ENCODE results near the gene WWOX. TPM values are rescaled to one million over a fixed set of nuclear protein-coding genes. Genes with fewer than 3 reads are reported as not detected.
A peak's percentile ranks its signal among the peaks of the same experiment; 100 is the strongest.

Gene WWOX
- total RNA-seq, 1 donor from 2014 or later: 16.7 TPM

DNA sequence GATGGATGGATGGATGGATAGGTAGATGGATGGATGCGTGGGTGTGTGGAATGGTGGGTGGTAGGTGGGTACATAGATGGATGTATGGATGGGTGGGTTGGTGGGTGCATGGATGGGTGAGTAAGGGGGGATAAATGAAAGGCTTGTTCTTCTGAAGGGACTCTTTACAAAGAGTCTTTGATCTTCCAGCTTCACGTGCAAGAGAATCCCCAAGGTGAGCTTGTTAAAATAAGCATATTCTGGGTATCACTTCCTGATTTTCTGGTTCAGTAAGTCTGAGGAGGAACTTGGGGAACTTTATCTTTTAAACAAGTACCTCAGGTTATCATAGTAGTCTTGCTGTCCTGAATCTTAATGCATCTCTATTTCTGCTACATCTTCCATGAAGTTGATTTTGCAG, 862.0 kb downstream of the WWOX start:
- no peak overlapping the region for H3K4me3 ChIP-seq (ENCODE audit: low read length in 3 of 3)
- no peaks in the 10 kb centered on the region for H3K9me3 ChIP-seq (ENCODE audit: control insufficient read depth in 3 of 3, low read length in 3 of 3)
- H3K9ac ChIP-seq (ENCODE audit: low read depth in 1 of 3, low read length in 3 of 3): no peak overlapping the region
- no peak overlapping the region for H3K27ac ChIP-seq (ENCODE audit: low read depth, low read length)
- peaks cover 0 to 3% (median 0%) of the 10 kb centered on the region in 3 donors for H3K4me1 ChIP-seq (ENCODE audit: control insufficient read depth in 3 of 3, insufficient read depth in 3 of 3, low read length in 3 of 3)
- H3K27me3 ChIP-seq (ENCODE audit: control insufficient read depth in 3 of 3, insufficient read depth in 3 of 3, low read length in 3 of 3): no peaks in the 10 kb centered on the region
- no peaks in the 10 kb centered on the region for H3K36me3 ChIP-seq (ENCODE audit: control insufficient read depth in 3 of 3, insufficient read depth in 3 of 3, low read length in 3 of 3)

DNA sequence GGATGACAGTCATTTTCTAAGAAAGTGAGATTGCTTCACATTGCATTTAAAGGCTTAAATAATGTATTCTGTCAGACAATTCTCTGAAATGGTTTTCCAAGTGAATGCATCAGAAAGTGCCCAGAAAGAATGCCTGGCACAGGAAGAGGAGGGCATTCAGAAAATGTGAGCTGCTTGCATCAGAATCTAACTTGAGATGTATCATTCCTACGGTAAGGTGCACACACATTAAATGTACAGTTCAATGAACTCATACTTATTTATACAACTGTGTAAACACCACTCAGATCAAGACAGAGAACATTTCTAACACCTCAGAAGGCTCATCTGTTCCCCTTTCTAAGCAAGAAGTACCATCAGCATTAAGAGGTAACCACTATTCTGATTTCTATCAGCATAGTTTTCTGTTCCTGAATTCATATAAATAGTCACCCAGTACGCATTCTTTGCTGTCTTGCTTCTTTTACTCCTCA, 863.0 kb downstream of the WWOX start:
- Histone ChIP-seq H3K27ac (ENCODE audit: low read depth, low read length) (no peak overlapping the region), H3K9ac (ENCODE audit: low read depth in 1 of 3, low read length in 3 of 3) (no peak overlapping the region), H3K27me3 (ENCODE audit: control insufficient read depth in 3 of 3, insufficient read depth in 3 of 3, low read length in 3 of 3) (no peaks in the 10 kb centered on the region), H3K4me1 (ENCODE audit: control insufficient read depth in 3 of 3, insufficient read depth in 3 of 3, low read length in 3 of 3) (no peaks in the 10 kb centered on the region), H3K9me3 (ENCODE audit: control insufficient read depth in 3 of 3, low read length in 3 of 3) (no peaks in the 10 kb centered on the region), H3K4me3 (ENCODE audit: low read length in 3 of 3) (no peak overlapping the region), H3K36me3 (ENCODE audit: control insufficient read depth in 3 of 3, insufficient read depth in 3 of 3, low read length in 3 of 3) (no peaks in the 10 kb centered on the region)

DNA sequence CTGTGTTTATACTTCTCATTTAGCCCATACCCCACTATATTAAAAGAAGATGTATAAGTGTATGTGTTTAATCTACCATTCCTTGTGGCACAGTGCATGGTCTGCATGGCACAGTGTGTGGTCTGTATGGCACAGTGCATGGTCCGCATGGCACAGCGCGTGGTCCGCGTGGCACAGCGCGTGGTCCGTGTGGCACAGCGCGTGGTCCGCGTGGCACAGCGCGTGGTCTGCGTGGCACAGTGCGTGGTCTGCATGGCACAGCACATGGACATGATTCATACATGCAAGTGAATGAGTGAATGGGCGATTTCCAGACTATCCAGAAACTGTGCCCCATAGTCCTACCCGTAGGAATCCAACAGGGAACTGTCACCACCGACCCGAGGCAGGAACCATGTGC, 868.5 kb downstream of the WWOX start:
- Histone ChIP-seq H3K36me3 (ENCODE audit: control insufficient read depth in 3 of 3, insufficient read depth in 3 of 3, low read length in 3 of 3) (no peaks in the 10 kb centered on the region), H3K4me3 (ENCODE audit: low read length in 3 of 3) (no peak overlapping the region), H3K27ac (ENCODE audit: low read depth, low read length) (no peak overlapping the region), H3K4me1 (ENCODE audit: control insufficient read depth in 3 of 3, insufficient read depth in 3 of 3, low read length in 3 of 3) (peaks cover 0 to 8% (median 0%) of the 10 kb centered on the region in 3 donors), H3K9me3 (ENCODE audit: control insufficient read depth in 3 of 3, low read length in 3 of 3) (no peaks in the 10 kb centered on the region), H3K9ac (ENCODE audit: low read depth in 1 of 3, low read length in 3 of 3) (no peak overlapping the region), H3K27me3 (ENCODE audit: control insufficient read depth in 3 of 3, insufficient read depth in 3 of 3, low read length in 3 of 3) (peaks cover 0 to 11% (median 0%) of the 10 kb centered on the region in 3 donors)

DNA sequence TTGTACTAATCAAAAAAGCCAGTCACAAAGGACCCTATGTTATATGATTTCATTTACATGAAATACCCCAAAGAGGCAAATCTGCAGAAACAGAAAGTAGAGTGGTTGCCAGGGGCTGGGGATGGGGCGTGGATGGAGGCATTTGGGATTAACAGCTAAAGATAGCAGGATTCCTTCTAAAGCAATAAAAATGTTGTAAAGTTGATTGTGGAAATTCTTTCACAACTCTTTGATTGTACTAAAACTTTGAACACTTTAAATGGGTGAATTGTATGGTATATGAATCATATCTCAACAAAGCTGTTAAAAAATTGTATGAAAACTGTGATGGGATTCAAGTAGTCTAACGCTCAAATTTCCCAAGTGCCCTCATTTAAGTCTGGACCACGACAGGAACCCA, 870.3 kb downstream of the WWOX start:
- H3K9ac ChIP-seq (ENCODE audit: low read depth in 1 of 3, low read length in 3 of 3): no peak overlapping the region
- H3K9me3 ChIP-seq (ENCODE audit: control insufficient read depth in 3 of 3, low read length in 3 of 3): no peaks in the 10 kb centered on the region
- no peak overlapping the region for H3K27ac ChIP-seq (ENCODE audit: low read depth, low read length)
- peaks cover 0 to 8% (median 0%) of the 10 kb centered on the region in 3 donors for H3K4me1 ChIP-seq (ENCODE audit: control insufficient read depth in 3 of 3, insufficient read depth in 3 of 3, low read length in 3 of 3)
- no peaks in the 10 kb centered on the region for H3K36me3 ChIP-seq (ENCODE audit: control insufficient read depth in 3 of 3, insufficient read depth in 3 of 3, low read length in 3 of 3)
- H3K27me3 ChIP-seq (ENCODE audit: control insufficient read depth in 3 of 3, insufficient read depth in 3 of 3, low read length in 3 of 3): peaks cover 0 to 12% (median 0%) of the 10 kb centered on the region in 3 donors
- H3K4me3 ChIP-seq (ENCODE audit: low read length in 3 of 3): no peak overlapping the region

DNA sequence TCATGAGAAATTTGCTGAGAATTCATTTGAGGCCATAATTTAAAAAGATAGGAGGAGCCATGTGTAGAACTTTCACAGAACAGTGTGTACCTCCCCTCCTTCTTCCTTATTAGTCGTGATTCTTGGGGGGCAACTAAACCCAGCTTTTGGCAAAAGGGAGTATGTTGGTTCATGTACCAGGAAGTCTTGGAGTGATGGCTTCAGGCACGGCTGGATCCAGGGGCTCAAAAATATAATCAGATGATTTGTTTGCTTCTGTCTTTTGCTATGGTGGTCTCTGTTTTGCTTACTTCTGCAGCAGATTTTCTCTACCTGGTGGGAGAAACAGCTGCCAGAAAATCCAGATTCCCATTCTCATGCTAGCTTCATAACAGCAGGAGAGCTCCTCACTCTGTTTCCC, 871.2 kb downstream of the WWOX start:
- Histone ChIP-seq H3K27ac (ENCODE audit: low read depth, low read length) (no peak overlapping the region), H3K9ac (ENCODE audit: low read depth in 1 of 3, low read length in 3 of 3) (no peak overlapping the region), H3K36me3 (ENCODE audit: control insufficient read depth in 3 of 3, insufficient read depth in 3 of 3, low read length in 3 of 3) (no peaks in the 10 kb centered on the region), H3K4me3 (ENCODE audit: low read length in 3 of 3) (no peak overlapping the region), H3K4me1 (ENCODE audit: control insufficient read depth in 3 of 3, insufficient read depth in 3 of 3, low read length in 3 of 3) (peaks cover 0 to 8% (median 0%) of the 10 kb centered on the region in 3 donors), H3K9me3 (ENCODE audit: control insufficient read depth in 3 of 3, low read length in 3 of 3) (no peaks in the 10 kb centered on the region), H3K27me3 (ENCODE audit: control insufficient read depth in 3 of 3, insufficient read depth in 3 of 3, low read length in 3 of 3) (peaks cover 0 to 12% (median 0%) of the 10 kb centered on the region in 3 donors)

DNA sequence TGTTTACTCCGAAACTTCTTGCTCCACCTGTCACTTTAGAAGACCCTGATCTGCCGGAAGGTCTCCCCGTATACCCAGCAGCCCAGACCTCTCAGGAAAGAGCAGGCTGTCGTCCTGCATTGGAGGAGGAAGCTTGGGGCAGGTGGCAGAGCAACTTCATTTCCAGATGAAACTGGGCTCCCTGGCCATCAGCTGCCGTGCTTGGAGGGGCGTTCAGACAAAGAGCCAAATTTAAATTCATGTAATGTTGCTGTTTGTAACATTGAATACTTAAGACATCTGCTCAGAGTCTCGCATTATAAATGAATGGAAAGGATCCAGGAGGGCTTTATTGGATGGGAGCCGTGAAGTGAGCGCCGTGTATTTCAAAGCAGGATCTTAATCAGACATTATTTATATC, 872.6 kb downstream of the WWOX start:
- no peak overlapping the region for H3K27ac ChIP-seq (ENCODE audit: low read depth, low read length)
- peaks cover 0 to 8% (median 0%) of the 10 kb centered on the region in 3 donors for H3K4me1 ChIP-seq (ENCODE audit: control insufficient read depth in 3 of 3, insufficient read depth in 3 of 3, low read length in 3 of 3)
- no peak overlapping the region for H3K9ac ChIP-seq (ENCODE audit: low read depth in 1 of 3, low read length in 3 of 3)
- no peaks in the 10 kb centered on the region for H3K36me3 ChIP-seq (ENCODE audit: control insufficient read depth in 3 of 3, insufficient read depth in 3 of 3, low read length in 3 of 3)
- peaks cover 0 to 12% (median 0%) of the 10 kb centered on the region in 3 donors for H3K27me3 ChIP-seq (ENCODE audit: control insufficient read depth in 3 of 3, insufficient read depth in 3 of 3, low read length in 3 of 3)
- H3K4me3 ChIP-seq (ENCODE audit: low read length in 3 of 3): no peak overlapping the region
- H3K9me3 ChIP-seq (ENCODE audit: control insufficient read depth in 3 of 3, low read length in 3 of 3): no peaks in the 10 kb centered on the region

DNA sequence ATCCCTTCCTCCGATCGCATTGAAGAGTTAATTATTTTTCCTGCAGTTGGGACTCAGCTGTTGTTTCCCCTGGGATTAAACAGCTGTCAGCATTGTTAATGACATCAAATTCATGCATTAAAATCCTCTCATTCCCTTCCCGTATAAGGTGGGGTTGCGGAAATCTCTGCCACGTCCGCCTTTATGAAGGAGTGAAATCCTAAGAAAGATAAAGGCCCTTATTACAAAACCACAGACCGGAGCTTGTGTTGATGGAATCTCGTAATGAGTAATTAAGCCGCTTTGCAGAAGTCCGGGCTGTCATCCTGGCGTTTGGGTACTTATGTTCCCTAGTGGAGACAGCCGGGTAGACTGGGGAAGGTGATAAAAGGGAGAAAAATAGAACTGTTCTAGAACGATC, 873.5 kb downstream of the WWOX start:
- H3K27me3 ChIP-seq (ENCODE audit: control insufficient read depth in 3 of 3, insufficient read depth in 3 of 3, low read length in 3 of 3): peaks cover 0 to 12% (median 0%) of the 10 kb centered on the region in 3 donors
- no peak overlapping the region for H3K27ac ChIP-seq (ENCODE audit: low read depth, low read length)
- peaks cover 0 to 8% (median 0%) of the 10 kb centered on the region in 3 donors for H3K4me1 ChIP-seq (ENCODE audit: control insufficient read depth in 3 of 3, insufficient read depth in 3 of 3, low read length in 3 of 3)
- H3K9ac ChIP-seq (ENCODE audit: low read depth in 1 of 3, low read length in 3 of 3): peak overlapping the region in 2 of 3 donors; percentile 15 to 45
- H3K36me3 ChIP-seq (ENCODE audit: control insufficient read depth in 3 of 3, insufficient read depth in 3 of 3, low read length in 3 of 3): no peaks in the 10 kb centered on the region
- H3K9me3 ChIP-seq (ENCODE audit: control insufficient read depth in 3 of 3, low read length in 3 of 3): no peaks in the 10 kb centered on the region
- H3K4me3 ChIP-seq (ENCODE audit: low read length in 3 of 3): peak overlapping the region in 2 of 3 donors; percentile 46

DNA sequence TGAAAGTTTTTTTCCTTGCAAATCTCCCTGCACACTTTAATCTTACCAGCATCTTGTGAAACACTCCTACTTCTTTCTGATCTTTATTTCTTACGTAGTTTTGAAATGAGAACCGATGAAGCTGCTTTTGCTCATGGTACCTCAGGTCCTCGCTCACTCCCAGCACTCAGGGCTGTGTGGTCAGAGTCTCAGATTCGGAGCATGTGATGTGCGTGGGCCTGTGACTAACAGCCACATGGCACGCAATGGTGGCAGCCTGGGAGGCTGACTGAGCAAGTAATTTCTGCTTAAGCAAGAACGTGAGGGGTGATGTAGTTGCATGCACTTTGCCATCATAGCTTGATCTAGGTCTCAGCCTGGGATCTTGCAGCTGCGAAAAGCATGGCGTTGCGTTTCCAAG, 876.8 kb downstream of the WWOX start:
- Histone ChIP-seq H3K27ac (ENCODE audit: low read depth, low read length) (no peak overlapping the region), H3K9ac (ENCODE audit: low read depth in 1 of 3, low read length in 3 of 3) (no peak overlapping the region), H3K9me3 (ENCODE audit: control insufficient read depth in 3 of 3, low read length in 3 of 3) (no peaks in the 10 kb centered on the region), H3K4me1 (ENCODE audit: control insufficient read depth in 3 of 3, insufficient read depth in 3 of 3, low read length in 3 of 3) (peaks cover 0 to 8% (median 0%) of the 10 kb centered on the region in 3 donors), H3K36me3 (ENCODE audit: control insufficient read depth in 3 of 3, insufficient read depth in 3 of 3, low read length in 3 of 3) (no peaks in the 10 kb centered on the region), H3K27me3 (ENCODE audit: control insufficient read depth in 3 of 3, insufficient read depth in 3 of 3, low read length in 3 of 3) (peaks cover 0 to 12% (median 0%) of the 10 kb centered on the region in 3 donors), H3K4me3 (ENCODE audit: low read length in 3 of 3) (no peak overlapping the region)

DNA sequence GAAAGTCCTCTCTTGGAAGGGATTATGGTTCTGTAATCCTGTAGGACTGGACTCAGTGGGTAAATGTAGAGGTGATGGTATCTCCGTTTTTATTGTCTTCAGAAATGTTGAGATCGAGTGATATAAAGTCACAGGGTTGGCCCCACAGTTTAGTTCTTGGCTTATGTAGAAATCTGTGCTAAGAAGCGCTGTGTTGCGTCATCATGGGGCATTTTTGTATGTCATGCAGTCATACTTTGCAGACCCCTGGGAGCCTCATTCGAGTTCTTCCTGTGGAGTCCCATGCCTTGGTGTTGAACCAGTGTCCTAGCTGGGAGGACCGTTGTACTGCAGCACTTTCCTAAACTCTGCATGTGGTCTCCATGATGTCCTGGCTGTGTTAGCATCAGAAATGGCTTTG, 881.4 kb downstream of the WWOX start:
- H3K9ac ChIP-seq (ENCODE audit: low read depth in 1 of 3, low read length in 3 of 3): no peak overlapping the region
- H3K36me3 ChIP-seq (ENCODE audit: control insufficient read depth in 3 of 3, insufficient read depth in 3 of 3, low read length in 3 of 3): no peaks in the 10 kb centered on the region
- no peak overlapping the region for H3K4me3 ChIP-seq (ENCODE audit: low read length in 3 of 3)
- no peaks in the 10 kb centered on the region for H3K27me3 ChIP-seq (ENCODE audit: control insufficient read depth in 3 of 3, insufficient read depth in 3 of 3, low read length in 3 of 3)
- peaks cover 0 to 14% (median 8%) of the 10 kb centered on the region in 3 donors for H3K4me1 ChIP-seq (ENCODE audit: control insufficient read depth in 3 of 3, insufficient read depth in 3 of 3, low read length in 3 of 3)
- H3K27ac ChIP-seq (ENCODE audit: low read depth, low read length): no peak overlapping the region
- H3K9me3 ChIP-seq (ENCODE audit: control insufficient read depth in 3 of 3, low read length in 3 of 3): no peaks in the 10 kb centered on the region

DNA sequence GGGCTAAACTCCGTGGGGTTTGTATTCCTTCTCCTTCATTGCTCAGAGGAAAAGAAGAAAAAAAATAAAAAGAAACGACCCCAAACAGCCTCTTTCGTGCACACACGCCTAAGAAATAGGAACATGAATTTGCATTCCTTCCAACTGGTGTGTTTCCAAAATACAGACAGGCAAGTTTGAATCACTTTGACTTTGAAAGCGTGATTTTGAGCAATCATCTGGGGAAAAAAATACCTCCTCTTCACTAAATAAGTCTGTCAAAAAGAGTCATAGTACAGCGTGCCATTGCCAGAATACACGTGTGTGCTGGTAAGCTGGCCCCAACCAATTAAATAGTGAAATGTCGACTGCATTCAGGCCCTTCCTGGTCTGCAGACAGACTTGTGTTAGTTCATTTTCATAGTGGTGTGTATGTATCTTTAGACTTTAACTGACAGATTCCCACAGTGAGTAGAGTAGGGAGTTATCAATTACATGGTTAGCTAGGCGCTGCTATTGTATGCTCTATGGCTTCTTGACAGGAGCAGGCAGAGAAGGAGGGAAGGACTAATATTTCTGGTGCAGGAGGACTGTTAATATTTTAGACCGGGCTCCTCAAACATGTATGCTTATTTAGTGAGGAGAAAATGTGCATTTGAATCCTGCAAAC, 882.8 kb downstream of the WWOX start:
- Histone ChIP-seq H3K9ac (ENCODE audit: low read depth in 1 of 3, low read length in 3 of 3) (no peak overlapping the region), H3K9me3 (ENCODE audit: control insufficient read depth in 3 of 3, low read length in 3 of 3) (no peaks in the 10 kb centered on the region), H3K4me3 (ENCODE audit: low read length in 3 of 3) (no peak overlapping the region), H3K27me3 (ENCODE audit: control insufficient read depth in 3 of 3, insufficient read depth in 3 of 3, low read length in 3 of 3) (no peaks in the 10 kb centered on the region), H3K36me3 (ENCODE audit: control insufficient read depth in 3 of 3, insufficient read depth in 3 of 3, low read length in 3 of 3) (no peaks in the 10 kb centered on the region), H3K27ac (ENCODE audit: low read depth, low read length) (no peak overlapping the region), H3K4me1 (ENCODE audit: control insufficient read depth in 3 of 3, insufficient read depth in 3 of 3, low read length in 3 of 3) (peaks cover 0 to 17% (median 11%) of the 10 kb centered on the region in 3 donors)
